ENCODE results near the gene IQCN. TPM values are rescaled to one million over a fixed set of nuclear protein-coding genes. Genes with fewer than 3 reads are reported as not detected.

The IQCN gene
- total RNA-seq, 1 experiment from 2014 or later = 0.76 TPM

DNA sequence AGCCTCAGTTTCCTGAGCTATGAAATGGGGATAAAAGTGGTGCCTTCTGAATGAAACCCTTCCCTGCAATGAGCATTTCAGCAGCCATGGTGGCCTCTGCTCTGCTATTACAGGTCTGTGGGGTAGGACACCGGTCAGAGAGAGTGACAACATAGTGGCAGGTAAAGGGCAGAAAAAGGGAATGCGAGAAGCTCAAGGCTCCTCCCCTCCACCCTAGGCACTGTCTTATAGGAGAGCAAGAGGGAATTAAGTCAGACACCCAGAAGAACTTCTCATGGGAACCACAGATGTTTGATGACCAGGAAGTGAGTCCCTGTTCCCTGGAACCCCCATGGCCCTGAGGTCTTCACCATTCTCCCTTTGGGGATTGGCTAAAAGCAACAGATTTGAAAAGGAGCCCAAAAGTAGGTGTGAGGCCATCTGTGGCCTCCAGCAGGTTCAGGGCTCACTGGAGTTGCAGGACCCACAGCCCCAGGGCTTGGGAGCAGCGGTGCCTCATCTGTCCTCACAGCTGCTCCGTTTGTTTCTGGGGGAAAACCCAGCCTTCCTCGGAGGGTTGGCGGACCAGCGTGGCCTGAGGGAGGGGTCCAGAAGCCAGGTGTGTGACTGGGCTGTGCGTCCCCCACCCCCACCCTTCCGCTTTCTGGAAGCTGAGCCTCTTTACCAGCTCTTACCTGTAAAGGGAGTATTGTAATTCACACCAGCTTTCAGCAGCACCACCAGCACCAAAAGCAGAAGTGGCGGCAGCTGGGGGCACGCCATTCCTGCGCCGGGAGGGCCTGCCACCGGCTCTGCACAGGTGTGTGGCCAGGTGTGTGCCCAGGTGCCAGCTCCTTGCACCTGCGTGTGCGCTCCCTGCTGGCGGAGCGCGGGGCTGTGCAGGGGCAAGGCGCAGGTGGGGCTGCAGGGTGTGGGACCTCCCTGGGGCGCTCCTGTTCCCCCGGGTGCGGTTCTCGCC lies 19.4 kb downstream of the IQCN start:
- DNase-seq = peak; percentile 92
- H3K4me3 ChIP-seq (ENCODE audit: insufficient read depth, low read depth, low read length) = no peak overlapping the region
- no peaks in the 10 kb centered on the region for H3K36me3 ChIP-seq (replicated peaks; ENCODE audit: control insufficient read depth, insufficient read depth, low read length)
- H3K27me3 ChIP-seq (ENCODE audit: control insufficient read depth, insufficient read depth, low read length) = peaks cover 5% of the 10 kb centered on the region

DNA sequence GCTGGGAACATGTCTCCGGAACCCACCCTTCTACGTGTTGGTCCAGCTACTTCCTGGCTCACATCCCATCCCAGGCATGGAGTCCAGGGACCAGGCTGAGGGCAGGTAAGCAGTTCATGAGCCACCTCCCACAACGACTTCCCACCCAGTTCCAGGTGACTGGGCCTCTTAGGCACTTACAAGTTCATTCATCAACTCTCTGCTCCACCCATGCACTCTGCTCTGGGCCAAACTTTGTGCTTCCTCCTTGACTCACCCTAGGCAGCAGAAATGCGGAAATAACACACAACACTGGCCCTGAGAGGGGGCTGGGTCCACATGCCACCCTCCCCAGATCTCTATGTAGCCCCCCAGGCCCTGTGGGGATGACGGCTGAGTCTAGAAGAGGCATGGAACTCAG lies 20.5 kb downstream of the IQCN start:
- Histone ChIP-seq H3K27me3 (ENCODE audit: control insufficient read depth, insufficient read depth, low read length) (peaks cover 5% of the 10 kb centered on the region), H3K36me3 (replicated peaks; ENCODE audit: control insufficient read depth, insufficient read depth, low read length) (no peaks in the 10 kb centered on the region), H3K4me3 (ENCODE audit: insufficient read depth, low read depth, low read length) (no peak overlapping the region)
- DNase-seq = no peak

DNA sequence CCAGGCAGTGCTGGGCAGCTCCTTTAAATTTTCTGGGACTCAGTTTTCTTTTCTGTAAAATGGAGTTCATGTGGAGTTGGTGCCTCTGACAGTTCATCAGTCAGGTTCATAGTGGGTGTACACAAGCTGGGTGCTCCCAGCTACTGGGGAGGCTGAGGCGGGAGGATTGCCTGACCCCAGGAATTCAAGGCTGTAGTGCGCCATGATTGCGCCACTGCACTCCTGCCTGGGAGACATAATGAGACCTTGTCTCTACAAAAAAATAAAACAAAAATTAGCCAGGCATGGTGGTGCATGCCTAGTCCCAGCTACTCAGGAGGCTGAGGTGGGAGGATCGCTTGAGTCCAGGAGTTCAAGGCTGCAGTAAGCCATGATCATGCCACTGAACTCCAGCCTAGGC lies 21.1 kb downstream of the IQCN start:
- Histone ChIP-seq H3K36me3 (replicated peaks; ENCODE audit: control insufficient read depth, insufficient read depth, low read length) (no peaks in the 10 kb centered on the region), H3K4me3 (ENCODE audit: insufficient read depth, low read depth, low read length) (no peak overlapping the region), H3K27me3 (ENCODE audit: control insufficient read depth, insufficient read depth, low read length) (peaks cover 5% of the 10 kb centered on the region)
- no peak for DNase-seq

DNA sequence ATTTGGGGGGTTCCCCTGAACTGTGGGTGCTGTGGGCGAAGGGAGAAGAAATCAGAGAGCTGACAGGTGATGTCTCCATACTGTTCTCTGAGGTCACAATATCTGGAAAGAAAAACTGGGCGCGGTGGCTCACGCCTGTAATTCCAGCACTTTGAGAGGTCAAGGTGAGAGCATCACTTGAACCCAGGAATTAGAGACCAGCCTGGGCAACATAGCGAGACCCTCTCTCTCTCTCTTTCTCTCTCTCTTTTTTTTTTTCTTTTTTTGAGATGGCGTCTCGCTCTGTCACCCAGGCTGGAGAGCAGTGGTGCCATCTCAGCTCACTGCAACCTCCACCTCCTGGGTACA lies 21.9 kb downstream of the IQCN start:
- no peak overlapping the region for H3K4me3 ChIP-seq (ENCODE audit: insufficient read depth, low read depth, low read length)
- no peak for DNase-seq
- H3K36me3 ChIP-seq (replicated peaks; ENCODE audit: control insufficient read depth, insufficient read depth, low read length) = no peaks in the 10 kb centered on the region

DNA sequence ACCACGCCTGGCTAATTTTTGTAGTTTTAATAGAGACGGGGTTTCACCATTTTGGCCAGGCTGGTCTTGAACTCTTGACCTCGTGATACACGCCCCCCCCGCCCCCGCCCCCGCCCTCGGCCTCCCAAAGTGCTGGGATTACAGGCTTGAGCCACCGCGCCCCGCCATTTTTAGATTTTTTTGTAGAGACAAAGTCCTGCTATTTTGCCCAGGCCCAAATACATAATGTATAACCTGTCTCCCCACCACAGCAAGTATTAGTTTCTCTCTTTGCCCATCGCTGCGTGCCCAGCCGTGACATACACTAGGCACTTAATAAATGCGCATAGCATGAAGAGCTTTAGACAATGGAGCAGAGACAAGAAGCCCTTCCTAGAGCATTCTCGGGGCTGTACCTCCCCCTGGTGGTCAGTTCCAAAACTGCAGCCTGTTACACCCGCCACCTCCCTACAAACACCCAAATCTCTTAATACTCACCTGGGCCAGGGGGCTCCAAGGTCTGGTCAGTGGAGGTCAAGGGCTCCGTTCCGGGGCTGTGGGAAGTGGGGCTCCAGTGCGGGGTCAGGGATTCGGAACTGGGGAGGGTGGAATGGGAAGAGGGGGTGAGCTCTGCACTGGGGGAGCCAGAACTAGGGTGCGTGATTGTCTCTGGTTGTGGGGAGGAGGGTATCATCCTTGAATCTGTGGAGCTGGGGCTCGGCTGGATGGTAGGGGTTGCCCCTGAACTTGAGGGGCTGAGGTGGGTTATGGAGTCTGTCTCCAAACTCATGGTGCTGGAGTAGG lies 22.5 kb downstream of the IQCN start:
- Histone ChIP-seq H3K36me3 (replicated peaks; ENCODE audit: control insufficient read depth, insufficient read depth, low read length) (no peaks in the 10 kb centered on the region), H3K4me3 (ENCODE audit: insufficient read depth, low read depth, low read length) (no peak overlapping the region), H3K27me3 (ENCODE audit: control insufficient read depth, insufficient read depth, low read length) (peaks cover 5% of the 10 kb centered on the region)
- DNase-seq = peak; percentile 94

More for the DNA sequence above, 21.9 kb downstream of the IQCN start:
- H3K27me3 ChIP-seq (ENCODE audit: control insufficient read depth, insufficient read depth, low read length) = peaks cover 5% of the 10 kb centered on the region

DNA sequence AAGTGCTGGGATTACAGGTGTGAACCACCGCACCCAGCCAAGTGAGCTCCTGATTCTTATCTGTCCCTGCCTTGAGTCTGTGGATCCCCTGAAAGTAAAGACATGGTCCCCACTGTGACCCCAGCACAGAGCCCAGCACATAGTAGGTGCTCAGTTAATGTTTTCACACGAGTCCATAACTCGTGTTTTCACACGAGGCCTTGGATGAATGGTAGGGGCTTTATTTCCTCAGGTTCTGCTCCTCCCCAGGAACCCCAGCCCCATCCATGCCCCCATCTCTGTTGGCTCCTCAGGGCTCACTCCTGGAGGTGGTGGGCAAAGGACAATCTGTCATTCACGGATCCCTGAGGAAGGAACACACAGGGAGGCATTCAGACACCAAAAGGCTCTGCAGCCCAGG lies 24.4 kb downstream of the IQCN start:
- H3K36me3 ChIP-seq (replicated peaks; ENCODE audit: control insufficient read depth, insufficient read depth, low read length) = no peaks in the 10 kb centered on the region
- H3K27me3 ChIP-seq (ENCODE audit: control insufficient read depth, insufficient read depth, low read length) = peaks cover 5% of the 10 kb centered on the region; the same call in 1 of the 2 replicates
- no peak overlapping the region for H3K4me3 ChIP-seq (ENCODE audit: insufficient read depth, low read depth, low read length)
- peak; percentile 32 for DNase-seq

DNA sequence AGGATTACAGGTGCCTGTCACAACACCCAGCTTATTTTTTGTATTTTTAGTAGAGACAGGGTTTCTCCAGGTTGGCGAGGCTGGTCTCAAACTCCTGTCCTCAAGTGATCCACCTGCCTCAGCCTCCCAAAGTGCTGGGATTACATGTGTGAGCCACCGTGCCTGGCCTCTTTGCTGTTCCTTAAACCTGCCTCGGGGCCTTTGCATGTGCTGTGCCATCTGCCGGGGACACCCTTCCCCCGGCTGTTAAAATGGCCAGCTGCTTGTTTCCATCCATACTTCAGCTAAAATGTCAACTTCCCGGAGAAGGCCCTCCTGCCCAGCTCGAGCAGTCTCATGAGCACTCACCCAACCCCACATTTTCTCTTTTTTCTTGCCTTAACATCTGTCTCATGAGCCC lies 29.0 kb downstream of the IQCN start:
- no peak for DNase-seq
- Histone ChIP-seq H3K27me3 (ENCODE audit: control insufficient read depth, insufficient read depth, low read length) (peaks cover 2% of the 10 kb centered on the region; the same call in 1 of the 2 replicates), H3K4me3 (ENCODE audit: insufficient read depth, low read depth, low read length) (no peak overlapping the region), H3K36me3 (replicated peaks; ENCODE audit: control insufficient read depth, insufficient read depth, low read length) (no peaks in the 10 kb centered on the region)

DNA sequence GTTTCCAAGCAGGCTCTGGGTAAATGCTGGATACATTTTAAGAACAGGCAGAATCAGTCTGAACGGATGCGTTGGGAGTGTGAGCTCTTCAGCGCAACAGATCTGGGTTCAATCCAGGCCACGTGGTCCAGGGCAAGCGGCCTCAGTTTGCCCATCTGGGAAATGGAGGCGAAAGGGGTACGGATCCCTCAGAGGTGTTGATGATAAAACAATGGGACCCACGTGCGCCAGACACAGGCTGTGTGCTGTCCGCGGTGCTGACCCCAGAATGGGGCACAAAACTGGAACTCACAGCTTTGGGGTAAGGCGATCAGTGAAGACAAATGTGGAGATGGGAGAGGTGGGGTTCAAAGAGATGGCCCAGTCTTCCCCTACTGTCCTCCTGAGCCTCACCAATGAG lies 34.9 kb downstream of the IQCN start:
- Histone ChIP-seq H3K27me3 (ENCODE audit: control insufficient read depth, insufficient read depth, low read length) (peaks cover 2% of the 10 kb centered on the region; the same call in 1 of the 2 replicates), H3K4me3 (ENCODE audit: insufficient read depth, low read depth, low read length) (no peak overlapping the region), H3K36me3 (replicated peaks; ENCODE audit: control insufficient read depth, insufficient read depth, low read length) (no peaks in the 10 kb centered on the region)
- DNase-seq = peak; percentile 77

DNA sequence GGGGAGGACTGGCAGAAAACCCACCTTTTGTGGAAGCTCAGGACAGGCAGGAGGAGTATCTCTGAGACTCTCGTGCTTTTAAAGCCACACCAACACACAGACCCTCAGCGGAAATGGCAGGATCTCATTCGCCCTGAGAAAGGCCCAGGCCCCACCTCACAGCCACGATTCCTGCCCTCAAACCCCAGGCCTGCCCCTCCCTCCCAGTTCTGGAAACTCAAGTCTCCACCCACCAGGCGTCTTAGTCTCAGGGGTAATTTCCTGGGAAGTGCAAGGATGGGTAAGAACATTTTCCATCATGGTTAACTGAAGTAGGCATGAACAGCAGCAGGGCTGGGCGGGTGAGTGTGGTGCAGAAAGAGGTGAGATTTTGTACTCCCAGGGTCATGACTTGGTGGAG lies 40.1 kb downstream of the IQCN start:
- DNase-seq = no peak
- no peaks in the 10 kb centered on the region for H3K36me3 ChIP-seq (replicated peaks; ENCODE audit: control insufficient read depth, insufficient read depth, low read length)
- no peaks in the 10 kb centered on the region; the same call in 1 of the 2 replicates for H3K27me3 ChIP-seq (ENCODE audit: control insufficient read depth, insufficient read depth, low read length)
- no peak overlapping the region for H3K4me3 ChIP-seq (ENCODE audit: insufficient read depth, low read depth, low read length)

DNA sequence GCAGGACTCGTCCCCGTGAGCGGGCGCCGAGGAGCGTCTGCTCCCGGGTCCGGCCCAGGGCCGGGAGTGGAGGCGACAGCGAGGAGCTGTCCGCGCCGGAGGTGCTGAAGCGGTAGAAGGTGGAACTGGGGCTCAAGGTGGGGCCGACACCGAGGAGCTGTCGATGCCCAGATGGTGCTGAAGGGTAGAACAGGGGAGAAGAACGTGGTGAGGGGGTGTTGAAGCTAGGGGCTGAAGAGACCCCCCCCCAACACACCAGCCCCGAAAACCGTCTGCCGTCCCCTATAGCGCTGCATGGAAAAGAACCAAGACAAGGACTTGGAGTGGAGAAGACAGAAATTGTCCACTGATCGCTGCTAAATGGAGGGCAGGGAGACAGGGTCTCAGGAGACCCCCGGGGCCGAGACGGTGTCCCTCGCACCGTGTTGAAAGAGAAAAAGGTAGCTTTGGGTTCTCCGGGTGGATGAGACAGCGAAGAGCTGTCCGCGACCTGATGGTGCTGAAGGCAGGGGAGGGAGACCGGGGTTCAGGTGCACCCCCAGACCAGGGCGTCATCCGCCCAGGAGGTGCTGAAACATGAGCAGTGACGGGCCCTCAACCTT lies 40.9 kb downstream of the IQCN start:
- Histone ChIP-seq H3K27me3 (ENCODE audit: control insufficient read depth, insufficient read depth, low read length) (no peaks in the 10 kb centered on the region; the same call in 1 of the 2 replicates), H3K4me3 (ENCODE audit: insufficient read depth, low read depth, low read length) (peak overlapping the region; percentile 38), H3K36me3 (replicated peaks; ENCODE audit: control insufficient read depth, insufficient read depth, low read length) (no peaks in the 10 kb centered on the region)
- DNase-seq = peak; percentile 98

DNA sequence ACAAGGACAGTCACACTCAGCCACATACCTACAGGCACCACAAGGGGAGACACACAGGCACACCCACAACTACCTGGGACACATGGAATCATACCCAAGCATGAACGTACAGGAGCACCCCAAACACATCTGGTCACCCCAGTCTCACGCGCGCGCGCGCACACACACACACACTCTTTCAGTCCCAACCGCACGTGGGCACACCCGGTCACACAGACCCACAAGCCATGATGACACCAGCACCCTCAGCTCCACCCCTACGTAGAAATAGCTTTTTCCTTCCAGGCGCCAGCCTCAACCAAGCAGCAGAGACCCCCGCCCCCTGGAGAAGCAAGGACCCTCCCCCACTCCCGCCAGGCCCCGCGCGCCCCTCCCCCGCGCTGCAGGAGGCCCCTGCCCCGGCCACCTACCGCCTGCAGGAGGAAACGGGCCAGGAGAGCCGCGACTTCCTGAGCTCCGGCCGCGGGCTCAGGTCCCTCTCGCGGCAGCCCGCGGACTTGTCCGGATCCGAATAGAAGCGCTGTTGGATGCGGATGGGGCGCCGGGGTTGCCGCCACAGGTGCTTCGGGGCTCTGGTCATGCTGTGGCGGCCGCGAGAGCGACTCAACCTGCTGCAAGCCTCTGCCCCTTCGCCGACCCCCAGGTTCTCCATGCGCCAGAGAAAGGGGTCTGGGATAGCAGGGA lies 41.6 kb downstream of the IQCN start:
- peak; percentile 95 for DNase-seq
- H3K27me3 ChIP-seq (ENCODE audit: control insufficient read depth, insufficient read depth, low read length) = no peaks in the 10 kb centered on the region; the same call in 1 of the 2 replicates
- H3K36me3 ChIP-seq (replicated peaks; ENCODE audit: control insufficient read depth, insufficient read depth, low read length) = no peaks in the 10 kb centered on the region
- H3K4me3 ChIP-seq (ENCODE audit: insufficient read depth, low read depth, low read length) = peak overlapping the region; percentile 38

DNA sequence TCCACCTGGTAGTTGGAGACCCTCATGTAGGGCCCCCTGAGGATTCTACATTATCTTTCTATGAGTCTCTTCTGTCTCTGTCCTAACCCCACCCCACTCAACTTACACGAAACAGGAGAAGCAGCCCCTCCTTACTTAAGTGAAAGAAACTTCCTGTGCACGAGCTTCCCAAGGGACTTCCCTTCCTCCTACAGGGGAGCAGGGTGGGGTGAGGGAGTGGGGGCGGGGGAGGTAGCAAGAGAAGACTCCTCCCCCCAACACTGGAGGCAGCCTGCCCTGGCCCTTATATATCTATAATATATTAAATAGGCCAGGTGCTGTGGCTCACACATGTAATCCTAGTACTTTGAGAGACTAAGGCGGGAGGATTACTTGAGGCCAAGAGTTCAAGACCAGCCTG lies 42.5 kb downstream of the IQCN start:
- Histone ChIP-seq H3K36me3 (replicated peaks; ENCODE audit: control insufficient read depth, insufficient read depth, low read length) (no peaks in the 10 kb centered on the region), H3K27me3 (ENCODE audit: control insufficient read depth, insufficient read depth, low read length) (peaks cover 9% of the 10 kb centered on the region), H3K4me3 (ENCODE audit: insufficient read depth, low read depth, low read length) (no peak overlapping the region)
- DNase-seq = peak; percentile 83

DNA sequence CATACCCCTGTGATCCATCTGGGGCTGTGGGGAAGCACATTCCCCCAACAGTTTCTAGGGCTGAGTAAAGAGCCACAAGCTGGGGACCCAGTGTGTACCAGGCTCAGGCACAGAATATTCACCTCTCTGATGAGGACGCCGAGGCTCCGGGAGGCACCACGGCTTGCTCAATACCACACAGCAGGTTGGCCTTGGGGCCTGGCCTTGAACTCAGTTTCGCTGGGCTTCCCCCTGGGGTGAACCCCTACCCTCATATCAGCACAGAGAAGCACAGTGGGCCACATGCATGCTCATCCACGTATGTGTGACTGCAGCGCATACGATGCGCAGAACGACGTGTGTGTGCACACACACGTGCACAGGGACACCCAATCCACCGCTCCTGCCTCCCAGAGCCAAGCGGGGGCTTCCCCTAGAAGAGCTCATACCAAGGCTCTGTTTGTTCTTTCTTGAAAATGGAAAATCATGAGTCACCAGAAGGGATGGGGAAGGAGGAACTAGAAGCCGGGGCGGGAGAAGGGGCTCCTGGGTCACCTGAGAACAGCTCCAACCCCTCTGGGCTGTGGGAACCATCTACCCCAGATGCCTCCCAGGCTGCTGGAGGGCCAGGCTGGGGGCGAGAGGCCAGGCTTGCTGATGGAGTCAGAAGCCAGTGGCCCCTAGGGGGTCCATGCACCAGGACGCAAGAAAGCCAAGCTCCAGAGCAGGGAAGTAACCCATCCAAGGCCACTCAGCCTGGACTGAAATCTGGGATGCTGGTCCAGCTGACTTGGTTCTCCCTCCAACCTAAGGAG lies 43.1 kb downstream of the IQCN start:
- H3K4me3 ChIP-seq (ENCODE audit: insufficient read depth, low read depth, low read length) = no peak overlapping the region
- no peak for DNase-seq
- H3K36me3 ChIP-seq (replicated peaks; ENCODE audit: control insufficient read depth, insufficient read depth, low read length) = no peaks in the 10 kb centered on the region
- H3K27me3 ChIP-seq (ENCODE audit: control insufficient read depth, insufficient read depth, low read length) = peaks cover 15% of the 10 kb centered on the region
